GM12864 (cell line): ENCODE measurements around the gene ZFP1.
A peak's percentile ranks its signal among the peaks of the same experiment; 100 is the strongest.

ENCODE experiments used
- DNase-seq: peaks from one replicate; pipeline ENCODE4 v3.0.0-alpha.2; 2011; ENCODE audit warnings: low read depth
- H3K4me3 ChIP-seq: 2 replicates; pipeline ENCODE4 v1.5.1; 2011; ENCODE audit warnings: mild to moderate bottlenecking, low read depth, low read length, control low read depth
- CTCF ChIP-seq: IDR thresholded peaks from 2 replicates; pipeline ENCODE4 v1.5.1; 2011; ENCODE audit warnings: low read depth, mild to moderate bottlenecking, moderate library complexity, low read length, control low read depth, inconsistent platforms; ENCODE audit errors: missing control alignments

Gene ZFP1

GRCh38 chr16:75103994-75104393 is 44.3 kb upstream of the ZFP1 start:
- DNase-seq: no peak
- no peak overlapping the region for H3K4me3 ChIP-seq
- no peak for TF ChIP-seq CTCF

- H3K4me3 ChIP-seq: no peak overlapping the region
- TF ChIP-seq CTCF: no peak
- no peak for DNase-seq
These were observed 43.5 kb upstream of the ZFP1 start for GRCh38 chr16:75104836-75105235.

- no peak for DNase-seq
- no peak for TF ChIP-seq CTCF
- no peak overlapping the region for H3K4me3 ChIP-seq
These were observed 42.8 kb upstream of the ZFP1 start for GRCh38 chr16:75105306-75106061.

GRCh38 chr16:75106351-75107274 is 41.7 kb upstream of the ZFP1 start:
- TF ChIP-seq CTCF: no peak
- DNase-seq: no peak
- no peak overlapping the region for H3K4me3 ChIP-seq

GRCh38 chr16:75107505-75107904 is 40.8 kb upstream of the ZFP1 start:
- no peak for DNase-seq
- TF ChIP-seq CTCF: no peak
- H3K4me3 ChIP-seq: no peak overlapping the region

GRCh38 chr16:75108792-75109731 is 39.3 kb upstream of the ZFP1 start:
- peak overlapping the region; percentile 31 for H3K4me3 ChIP-seq
- TF ChIP-seq CTCF: no peak
- DNase-seq: no peak
